GM21390 (cell line): ENCODE measurements around the gene CDKN3.
"Not testable (repeated sequence)": the region's sequence is repeated elsewhere in the genome, so short reads cannot be mapped to it uniquely, and the experiment has no call there.

Source experiments
- ATAC-seq: cut with Tn5 transposase; IDR thresholded peaks from one replicate; pipeline ENCODE4 v1.9.1; 2021; ENCODE audit not compliant: unreplicated experiment

The CDKN3 gene

GRCh38 chr14:54370323-54371198, 26.2 kb upstream of the CDKN3 start:
- no peak for ATAC-seq

DNA sequence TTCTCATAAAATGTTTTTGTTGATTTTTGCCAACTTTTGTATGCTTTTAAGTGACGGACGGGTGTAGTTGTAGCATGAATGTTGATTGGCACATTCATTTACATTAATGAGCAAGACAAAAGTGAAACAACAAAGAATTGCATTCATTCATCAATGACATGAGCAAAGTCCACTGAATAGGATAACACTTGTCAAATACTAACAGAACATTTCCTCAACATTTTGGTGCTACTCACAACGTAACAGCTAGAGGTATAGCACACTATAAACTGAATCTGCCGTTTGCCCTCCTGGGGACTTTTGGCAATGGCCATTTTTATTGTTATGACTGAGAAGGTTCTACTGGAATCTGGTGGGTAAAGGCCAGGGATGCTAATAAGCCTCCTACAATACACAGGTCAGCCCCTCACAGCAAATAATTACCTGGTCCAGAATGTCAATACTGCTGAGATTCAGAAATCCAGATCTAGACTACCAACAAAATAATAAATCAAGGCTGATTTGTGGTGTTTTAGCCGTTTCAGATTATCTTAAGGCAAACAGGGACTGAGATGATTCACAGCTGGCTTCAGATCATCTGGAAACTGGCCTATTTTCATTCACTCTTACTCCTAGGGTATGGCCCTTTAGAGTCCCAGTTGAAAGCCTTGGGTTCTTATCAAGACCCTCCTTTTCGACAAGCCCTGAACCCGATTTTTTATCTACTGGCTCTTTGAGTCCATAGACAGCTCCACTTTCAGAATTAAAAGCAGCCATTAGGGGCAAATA, 22.5 kb upstream of the CDKN3 start:
- no peak for ATAC-seq

DNA sequence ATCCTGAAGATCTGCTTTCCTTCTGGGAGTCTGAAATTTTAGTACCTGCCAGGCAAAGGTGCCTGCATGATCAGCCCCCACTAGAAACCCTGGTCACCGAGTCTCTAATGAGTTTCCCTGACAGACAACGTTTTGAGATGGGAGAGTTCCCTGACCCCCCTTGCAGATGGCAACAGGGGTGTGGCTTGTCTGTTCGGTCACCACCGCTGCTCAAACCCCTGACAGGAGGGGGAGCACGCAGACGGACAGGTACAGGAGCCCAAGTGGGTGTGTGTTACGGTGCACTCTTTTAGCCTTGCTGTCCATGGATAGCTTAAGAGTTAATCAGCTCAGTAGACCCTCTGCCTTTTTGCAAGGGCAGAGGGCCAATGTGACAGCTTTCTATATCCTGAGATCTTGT, 19.3 kb upstream of the CDKN3 start:
- ATAC-seq, result no peak

DNA sequence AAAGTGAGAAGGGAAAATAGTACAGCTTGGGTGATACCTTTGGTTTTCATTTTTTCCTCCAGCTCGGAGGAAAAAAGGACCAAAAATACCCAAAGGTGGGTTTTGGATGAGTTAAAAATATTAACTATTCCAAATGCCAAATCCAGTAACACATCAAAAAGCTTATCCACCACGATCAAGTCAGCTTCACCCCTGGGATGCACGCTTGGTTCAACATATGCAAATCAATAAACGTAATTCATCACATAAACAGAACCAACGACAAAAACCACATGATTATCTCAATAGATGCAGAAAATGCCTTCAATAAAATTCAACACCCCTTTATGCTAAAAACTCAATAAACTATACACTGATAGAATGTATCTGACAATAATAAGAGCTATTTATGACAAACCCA, 17.9 kb upstream of the CDKN3 start:
- not testable (repeated sequence) for ATAC-seq

GRCh38 chr14:54380558-54380957, 16.2 kb upstream of the CDKN3 start:
- ATAC-seq, result not testable (repeated sequence)

- ATAC-seq, result no peak
These were observed 15.0 kb upstream of the CDKN3 start for GRCh38 chr14:54381821-54382220.

DNA sequence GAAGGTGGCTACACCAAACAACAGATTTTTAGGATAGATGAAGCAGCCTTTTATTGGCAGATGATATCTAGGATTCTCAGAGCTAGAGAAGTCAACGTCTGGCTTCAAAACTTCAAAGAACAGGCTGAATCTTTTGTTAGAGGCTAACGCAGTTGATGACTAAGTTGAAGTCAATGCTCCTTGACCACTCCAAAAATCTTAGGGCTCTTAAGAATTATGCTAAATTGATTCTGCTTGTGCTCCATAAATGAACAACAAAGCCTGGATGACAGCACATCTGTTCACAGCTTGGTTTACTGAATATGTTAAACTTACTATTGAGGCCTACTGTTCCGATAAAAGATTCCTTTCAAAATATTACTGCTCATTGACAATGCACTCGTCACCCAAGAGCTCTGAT, 13.0 kb upstream of the CDKN3 start:
- ATAC-seq, result no peak

DNA sequence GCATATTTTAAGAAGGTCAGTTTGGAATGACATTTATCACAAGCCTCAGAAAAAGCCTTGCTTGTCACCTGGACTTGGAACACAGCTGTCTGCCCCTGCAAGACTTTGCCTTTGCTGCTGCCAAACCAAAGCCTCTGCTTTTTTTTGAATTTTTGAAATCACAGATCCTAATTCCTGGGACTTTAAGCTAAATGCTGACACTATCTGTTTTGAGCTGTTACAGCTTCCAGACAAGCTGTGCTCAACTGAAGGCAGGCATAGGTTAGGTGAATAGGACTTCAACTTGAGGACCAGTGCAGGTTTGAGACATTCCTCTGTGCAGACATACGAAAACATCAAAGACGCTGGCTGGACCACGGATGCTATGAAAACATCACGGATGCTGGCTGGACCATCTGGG, 11.3 kb upstream of the CDKN3 start:
- ATAC-seq, result no peak

- ATAC-seq, result no peak
These were observed 9.5 kb upstream of the CDKN3 start for GRCh38 chr14:54387328-54387727.

DNA sequence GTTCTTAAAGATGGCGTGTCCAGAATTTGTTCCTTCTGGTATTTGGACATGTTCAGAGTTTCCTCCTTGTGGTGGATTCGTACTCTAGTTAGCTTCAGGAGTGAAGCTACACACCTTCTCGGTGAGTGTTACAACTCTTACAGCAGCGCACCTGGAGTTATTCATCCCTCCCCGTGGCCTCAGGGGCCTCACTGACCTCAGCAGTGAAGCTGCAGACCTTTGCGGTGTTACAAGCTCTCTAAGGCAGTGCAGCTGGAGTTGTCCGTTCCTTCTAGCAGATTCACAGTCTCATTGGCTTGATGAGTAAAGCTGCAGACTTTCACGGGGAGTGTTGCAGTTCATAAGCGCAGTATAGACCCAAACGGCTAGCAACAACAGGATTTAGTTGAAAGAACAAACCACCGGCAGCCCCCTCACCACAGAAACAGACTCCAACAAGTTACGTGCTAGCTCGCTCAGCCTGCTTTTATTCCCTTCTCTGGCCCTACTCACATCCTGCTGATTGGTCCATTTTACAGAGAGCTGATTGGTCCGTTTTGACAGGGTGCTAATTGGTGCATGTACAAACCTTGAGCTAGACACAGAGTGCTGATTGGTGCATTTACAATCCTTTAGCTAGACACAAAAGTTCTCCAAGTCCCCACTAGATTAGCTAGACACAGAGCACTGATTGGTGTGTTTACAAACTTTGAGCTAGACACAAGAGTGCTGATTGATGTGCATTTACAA, 4.5 kb upstream of the CDKN3 start:
- ATAC-seq, result no peak

DNA sequence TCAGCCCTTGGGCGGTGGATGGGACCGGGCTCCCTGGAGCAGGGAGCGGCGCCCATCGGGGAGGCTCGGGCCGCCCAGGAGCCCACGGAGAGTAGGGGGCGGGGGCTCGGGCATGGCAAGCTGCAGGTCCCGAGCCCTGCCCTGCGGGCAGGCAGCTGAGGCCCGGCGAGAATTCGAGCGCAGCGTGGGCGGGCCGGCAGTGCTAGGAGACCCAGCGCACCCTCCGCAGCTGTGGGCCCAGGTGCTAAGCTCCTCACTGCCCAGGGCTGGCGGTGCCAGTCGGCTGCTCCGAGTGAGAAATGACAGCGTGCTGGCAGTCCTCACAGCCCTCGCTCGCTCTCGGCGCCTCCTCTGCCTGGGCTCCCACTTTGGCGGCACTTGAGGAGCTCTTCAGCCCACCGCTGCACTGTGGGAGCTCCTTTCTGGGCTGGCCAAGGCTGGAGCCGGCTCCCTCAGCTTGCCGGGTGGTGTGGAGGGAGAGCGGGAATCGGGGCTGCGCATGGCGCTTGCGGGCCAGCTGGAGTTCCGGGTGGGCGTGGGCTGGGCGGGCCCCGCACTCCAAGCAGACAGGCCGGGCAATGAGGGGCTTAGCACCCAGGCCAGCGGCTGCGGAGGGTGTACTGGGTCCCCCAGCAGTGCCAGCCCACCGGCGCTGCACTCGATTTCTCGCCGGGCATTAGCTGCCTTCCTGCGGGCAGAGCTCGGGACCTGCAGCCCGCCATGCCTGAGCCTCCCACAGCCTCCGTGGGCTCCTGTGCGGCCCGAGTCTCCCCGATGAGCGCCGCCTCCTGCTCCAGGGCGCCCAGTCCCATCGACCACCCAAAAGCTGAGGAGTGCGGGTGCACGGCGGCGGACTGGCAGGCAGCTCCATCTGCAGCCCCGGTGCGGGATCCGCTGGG, 3.6 kb upstream of the CDKN3 start:
- ATAC-seq, result not testable (repeated sequence)

DNA sequence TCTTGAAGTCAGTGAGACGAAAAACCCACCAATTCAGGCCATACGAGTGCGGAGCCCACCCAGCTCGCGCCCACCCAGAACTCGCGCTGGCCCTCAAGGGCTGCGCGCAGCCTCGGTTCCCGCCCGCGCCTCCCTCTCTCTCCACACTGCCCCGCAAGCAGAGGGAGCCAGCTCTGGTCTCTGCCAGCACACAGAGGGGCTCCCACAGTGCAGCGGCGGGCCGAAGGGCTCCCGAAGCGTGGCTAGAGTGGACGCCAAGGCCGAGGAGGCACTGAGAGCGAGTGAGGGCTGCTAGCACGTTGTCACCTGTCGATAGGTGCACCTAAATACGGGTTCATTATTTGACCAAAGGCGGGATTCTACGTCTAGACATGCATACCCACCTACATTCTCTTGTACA, 2.2 kb upstream of the CDKN3 start:
- no peak for ATAC-seq

- ATAC-seq, result no peak
These were observed 1.5 kb upstream of the CDKN3 start for GRCh38 chr14:54395284-54395683.

DNA sequence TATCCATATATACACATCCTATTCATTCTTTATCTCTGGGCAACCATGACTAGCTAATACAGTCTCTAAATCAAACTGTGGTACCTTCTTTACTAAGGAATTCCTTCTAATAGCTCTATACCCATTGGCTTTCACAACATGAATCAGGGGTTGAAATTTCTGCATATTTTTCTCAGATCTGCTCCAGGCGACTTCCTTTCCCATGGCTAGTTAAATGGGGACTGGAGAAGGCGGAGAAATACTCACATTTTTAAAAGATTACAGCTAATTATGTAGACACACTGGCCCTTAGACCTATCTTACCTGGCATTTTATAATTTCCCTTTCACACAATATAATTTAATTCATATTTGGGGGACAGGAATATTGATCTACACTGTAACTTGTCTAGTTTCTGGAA, 1.1 kb upstream of the CDKN3 start:
- no peak for ATAC-seq

- no peak for ATAC-seq
These were observed 669 bp upstream of the CDKN3 start for GRCh38 chr14:54396183-54396492.

DNA sequence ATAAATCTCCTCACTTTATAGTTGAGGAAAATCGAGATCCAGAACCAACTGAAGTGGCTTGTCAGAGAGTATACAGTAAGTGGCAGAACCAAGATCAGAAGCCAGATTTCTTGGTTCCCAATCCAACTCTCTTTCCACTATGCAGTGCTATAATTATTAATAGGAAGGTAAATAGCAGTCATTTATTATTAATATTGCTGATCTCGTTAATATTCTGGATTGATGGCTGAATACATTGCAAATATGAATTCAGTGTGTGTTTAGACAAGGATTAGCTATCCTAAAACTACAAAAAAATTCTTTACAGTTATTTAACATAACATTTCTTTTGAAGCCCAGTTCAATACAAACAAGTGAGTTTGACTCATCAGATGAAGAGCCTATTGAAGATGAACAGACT, 2.8 kb downstream of the CDKN3 start:
- ATAC-seq, result no peak

DNA sequence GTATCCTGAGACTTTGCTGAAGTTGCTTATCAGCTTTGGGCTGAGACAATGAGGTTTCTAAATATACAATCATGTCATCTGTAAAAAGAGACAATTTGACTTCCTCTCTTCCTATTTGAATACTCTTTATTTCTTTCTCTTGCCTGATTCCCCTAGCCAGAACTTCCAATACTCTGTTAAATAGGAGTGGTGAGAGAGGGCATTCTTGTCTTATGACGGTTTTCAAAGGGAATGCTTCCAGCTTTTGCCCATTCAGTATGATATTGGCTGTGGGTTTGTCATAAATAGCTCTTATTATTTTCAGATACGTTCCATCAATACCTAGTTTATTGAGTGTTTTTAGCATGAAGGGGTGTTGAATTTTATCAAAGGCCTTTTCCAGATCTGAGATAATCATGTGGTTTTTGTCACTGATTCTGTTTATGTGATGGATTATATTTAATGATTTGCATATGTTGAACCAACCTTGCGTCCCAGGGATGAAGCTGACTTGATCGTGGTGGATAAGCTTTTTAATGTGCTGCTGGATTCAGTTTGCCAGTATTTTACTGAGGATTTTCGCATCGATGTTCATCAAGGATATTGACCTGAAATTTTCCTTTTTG, 6.7 kb downstream of the CDKN3 start:
- not testable (repeated sequence) for ATAC-seq

DNA sequence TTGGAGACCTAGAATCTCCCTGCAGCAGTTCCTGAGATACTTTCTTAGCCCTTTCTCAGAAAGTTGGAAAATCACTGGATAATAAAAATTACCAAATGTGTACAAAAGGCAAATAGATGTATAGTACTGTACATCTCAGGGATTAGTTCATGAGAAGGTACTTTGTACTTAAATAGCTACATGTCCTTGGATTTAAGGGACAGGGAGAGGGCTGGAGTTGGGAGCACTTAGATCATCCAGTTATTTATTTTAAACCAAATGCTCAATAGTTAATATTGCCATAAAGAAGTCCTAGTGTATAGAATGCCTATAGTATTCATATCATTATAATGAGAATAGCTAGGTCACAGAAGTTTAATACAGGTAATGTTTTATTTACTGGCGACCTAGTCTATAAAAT, 13.4 kb downstream of the CDKN3 start:
- ATAC-seq, result no peak

GRCh38 chr14:54411371-54411770, 14.6 kb downstream of the CDKN3 start:
- no peak for ATAC-seq

DNA sequence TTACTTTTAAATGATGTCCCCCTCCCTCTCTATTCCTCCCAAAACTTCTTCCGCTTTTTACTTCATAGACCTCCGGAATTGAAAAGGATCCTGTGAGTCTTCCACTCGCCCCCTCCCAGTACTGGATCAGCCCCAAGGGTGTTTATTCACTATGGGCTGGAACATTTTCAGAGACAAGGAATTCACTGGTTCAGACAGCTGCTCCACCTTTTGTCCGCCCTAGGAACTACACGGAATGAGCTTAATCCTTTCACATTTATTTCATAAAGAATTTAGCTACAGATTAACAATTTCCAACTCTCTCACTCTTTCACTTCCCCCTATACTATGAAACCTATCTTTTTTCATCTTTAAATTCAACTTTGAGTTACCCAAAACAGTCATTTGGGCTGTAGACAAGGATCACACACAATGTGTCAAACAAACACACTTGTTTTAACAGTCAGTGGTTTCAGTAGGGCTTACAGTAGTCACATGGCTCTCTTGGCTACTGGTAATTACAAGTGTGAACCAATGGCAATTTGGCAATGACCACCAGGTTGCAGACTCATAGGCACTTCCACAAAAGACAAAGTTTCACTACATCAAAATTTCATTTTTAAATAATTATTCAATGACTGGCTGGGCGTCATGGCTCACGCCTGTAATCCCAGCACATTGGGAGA, 23.8 kb downstream of the CDKN3 start:
- ATAC-seq, result no peak
